KMS-11 (cell line): Measurements from ENCODE around the gene SASH1.

Experiments
- H2AFZ ChIP-seq: fragments of 200-600 bp; sonication (generic); 2 replicates; pipeline ENCODE4 v1.6.1; 2016; ENCODE audit warnings: antibody characterized with exemption, mixed run types, low read depth
- H3K27ac ChIP-seq: fragments of 200-600 bp; sonication (generic); 2 replicates; pipeline ENCODE4 v1.6.1; 2016; ENCODE audit warnings: mild to moderate bottlenecking, mixed run types
- H3K27me3 ChIP-seq: fragments of 200-600 bp; sonication (generic); 2 replicates; pipeline ENCODE4 v1.6.1; 2017; ENCODE audit warnings: mild to moderate bottlenecking, low read depth, mixed run types, moderate library complexity; ENCODE audit not compliant: insufficient read depth
- H3K36me3 ChIP-seq: fragments of 200-600 bp; sonication (generic); 2 replicates; pipeline ENCODE4 v1.6.1; 2017; ENCODE audit warnings: mild to moderate bottlenecking, mixed run types; ENCODE audit not compliant: insufficient read depth
- H3K4me1 ChIP-seq: fragments of 200-600 bp; sonication (generic); 2 replicates; pipeline ENCODE4 v1.6.1; 2016; ENCODE audit warnings: mild to moderate bottlenecking, low read depth, mixed run types; ENCODE audit not compliant: poor library complexity, severe bottlenecking
- H3K4me2 ChIP-seq: fragments of 200-600 bp; sonication (generic); 2 replicates; pipeline ENCODE4 v1.7.0; 2016; ENCODE audit warnings: mild to moderate bottlenecking, mixed run types
- H3K4me3 ChIP-seq: fragments of 200-600 bp; sonication (generic); IDR thresholded peaks from 2 replicates; pipeline ENCODE4 v1.6.1; 2017; ENCODE audit warnings: low read depth, low read length, mixed read lengths; ENCODE audit not compliant: insufficient read depth
- H3K79me2 ChIP-seq: fragments of 200-600 bp; sonication (generic); 2 replicates; pipeline ENCODE4 v1.6.1; 2016; ENCODE audit warnings: low read depth, mixed run types; ENCODE audit not compliant: insufficient read depth
- H3K9ac ChIP-seq: fragments of 200-600 bp; sonication (generic); 2 replicates; pipeline ENCODE4 v1.6.1; 2016; ENCODE audit warnings: mild to moderate bottlenecking, mixed run types
- H4K20me1 ChIP-seq: fragments of 200-600 bp; sonication (generic); 2 replicates; pipeline ENCODE4 v1.6.1; 2016; ENCODE audit warnings: mild to moderate bottlenecking, mixed run types; ENCODE audit not compliant: insufficient read depth
- TF ChIP-seq, protein P1 (sequence below): fragments of 200-600 bp; sonication (generic); conservative IDR thresholded peaks from 2 replicates; pipeline ENCODE4 v1.6.1; 2017; ENCODE audit warnings: low read depth, mild to moderate bottlenecking, antibody characterized with exemption, low read length, moderate library complexity, mixed read lengths

SASH1 gene

DNA sequence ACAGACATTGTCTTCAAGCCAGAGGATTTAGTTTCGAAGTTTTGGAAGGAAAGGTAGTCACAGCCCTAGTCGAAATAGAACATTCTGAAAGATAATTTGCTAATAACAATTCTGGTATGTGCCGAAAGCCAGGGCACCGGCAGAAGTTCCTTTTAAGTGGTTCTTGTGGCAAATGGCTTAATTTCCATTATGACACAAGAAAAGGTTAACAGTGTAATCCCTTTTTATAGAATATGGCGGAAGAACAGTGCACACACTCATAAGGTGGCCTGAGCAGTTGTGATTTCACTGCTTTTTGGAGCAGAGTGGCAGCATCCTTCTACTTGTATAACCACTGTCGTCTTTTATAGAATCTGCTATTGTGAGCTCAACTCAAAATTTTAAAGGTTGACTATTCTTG lies 152.4 kb downstream of the SASH1 start:
- no peak overlapping the region for H2AFZ ChIP-seq
- no peaks in the 10 kb centered on the region for H3K36me3 ChIP-seq
- no peaks in the 10 kb centered on the region for H3K4me1 ChIP-seq
- H3K9ac ChIP-seq: no peak overlapping the region
- H3K4me3 ChIP-seq: no peak overlapping the region
- no peak overlapping the region for H3K4me2 ChIP-seq
- no peaks in the 10 kb centered on the region for H3K27me3 ChIP-seq
- H4K20me1 ChIP-seq: no peaks in the 10 kb centered on the region
- TF ChIP-seq, protein P1, sequence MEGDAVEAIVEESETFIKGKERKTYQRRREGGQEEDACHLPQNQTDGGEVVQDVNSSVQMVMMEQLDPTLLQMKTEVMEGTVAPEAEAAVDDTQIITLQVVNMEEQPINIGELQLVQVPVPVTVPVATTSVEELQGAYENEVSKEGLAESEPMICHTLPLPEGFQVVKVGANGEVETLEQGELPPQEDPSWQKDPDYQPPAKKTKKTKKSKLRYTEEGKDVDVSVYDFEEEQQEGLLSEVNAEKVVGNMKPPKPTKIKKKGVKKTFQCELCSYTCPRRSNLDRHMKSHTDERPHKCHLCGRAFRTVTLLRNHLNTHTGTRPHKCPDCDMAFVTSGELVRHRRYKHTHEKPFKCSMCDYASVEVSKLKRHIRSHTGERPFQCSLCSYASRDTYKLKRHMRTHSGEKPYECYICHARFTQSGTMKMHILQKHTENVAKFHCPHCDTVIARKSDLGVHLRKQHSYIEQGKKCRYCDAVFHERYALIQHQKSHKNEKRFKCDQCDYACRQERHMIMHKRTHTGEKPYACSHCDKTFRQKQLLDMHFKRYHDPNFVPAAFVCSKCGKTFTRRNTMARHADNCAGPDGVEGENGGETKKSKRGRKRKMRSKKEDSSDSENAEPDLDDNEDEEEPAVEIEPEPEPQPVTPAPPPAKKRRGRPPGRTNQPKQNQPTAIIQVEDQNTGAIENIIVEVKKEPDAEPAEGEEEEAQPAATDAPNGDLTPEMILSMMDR: no peak
- no peak overlapping the region for H3K27ac ChIP-seq
- no peaks in the 10 kb centered on the region for H3K79me2 ChIP-seq

DNA sequence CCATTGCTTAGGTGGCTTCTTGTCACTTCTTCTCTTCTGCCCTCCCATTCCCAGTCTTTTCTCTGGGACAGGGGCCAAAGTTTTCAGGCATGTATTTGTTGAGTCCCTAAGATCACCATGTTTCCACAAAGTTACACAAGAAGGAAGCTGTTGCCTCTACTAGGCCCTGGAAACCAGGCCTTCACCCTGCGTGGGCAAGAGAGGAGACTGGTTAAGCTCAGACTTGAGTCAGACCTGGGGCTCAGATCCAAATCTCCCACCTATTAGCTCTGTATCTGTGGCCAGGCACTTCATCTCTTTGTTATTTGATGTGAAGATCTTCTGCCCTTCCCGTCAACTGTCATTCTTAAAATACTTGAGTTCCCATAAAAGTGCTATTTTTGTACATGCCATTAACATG lies 154.6 kb downstream of the SASH1 start:
- Histone ChIP-seq H3K36me3 (no peaks in the 10 kb centered on the region), H3K9ac (no peak overlapping the region), H3K4me1 (no peaks in the 10 kb centered on the region), H4K20me1 (no peaks in the 10 kb centered on the region), H3K4me3 (no peak overlapping the region), H2AFZ (no peak overlapping the region), H3K79me2 (no peaks in the 10 kb centered on the region), H3K27ac (no peak overlapping the region), H3K27me3 (no peaks in the 10 kb centered on the region), H3K4me2 (no peak overlapping the region)
- TF ChIP-seq, protein P1: no peak

DNA sequence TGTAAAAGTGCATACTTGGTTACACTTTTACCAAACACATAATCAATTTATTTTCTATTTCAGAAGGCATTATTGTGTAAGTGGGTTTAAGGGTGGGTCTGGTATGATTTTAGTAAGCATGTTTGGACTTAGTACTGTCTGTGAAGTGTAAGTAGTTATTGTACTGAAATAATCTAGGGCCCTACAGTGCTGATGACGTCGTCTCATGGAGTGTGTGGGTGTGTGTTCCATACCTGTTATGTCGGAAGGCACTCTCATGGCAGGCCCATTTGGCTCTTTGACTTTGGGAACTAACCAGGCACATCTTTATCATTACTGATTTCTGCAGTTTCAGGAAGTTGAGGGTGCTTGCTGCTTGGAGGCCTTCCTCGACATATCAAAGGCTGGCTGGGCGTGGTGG lies 155.1 kb downstream of the SASH1 start:
- Histone ChIP-seq H3K27me3 (no peaks in the 10 kb centered on the region), H3K36me3 (no peaks in the 10 kb centered on the region), H4K20me1 (no peaks in the 10 kb centered on the region), H3K4me1 (no peaks in the 10 kb centered on the region), H2AFZ (no peak overlapping the region), H3K9ac (no peak overlapping the region), H3K79me2 (no peaks in the 10 kb centered on the region), H3K4me3 (no peak overlapping the region), H3K4me2 (no peak overlapping the region), H3K27ac (no peak overlapping the region)
- TF ChIP-seq, protein P1: no peak

DNA sequence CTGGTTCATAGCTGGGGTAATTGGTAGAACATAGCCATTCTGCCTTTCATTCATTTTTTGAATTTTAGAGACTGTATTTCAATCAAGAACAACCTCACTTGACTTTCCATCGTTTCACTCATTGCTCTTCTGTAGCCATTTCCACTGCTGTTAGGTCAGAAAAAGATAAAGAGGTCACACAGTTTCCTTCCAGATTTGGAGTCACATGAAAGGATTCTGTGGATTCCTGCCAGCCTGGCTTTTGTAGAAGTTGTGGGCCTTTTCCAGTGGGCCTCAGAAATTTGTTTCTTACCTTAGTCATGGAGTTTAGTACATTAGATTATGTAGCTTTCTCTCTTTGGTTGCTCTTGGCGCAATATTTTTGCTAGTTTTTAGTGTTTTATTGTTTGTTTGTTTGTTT lies 157.8 kb downstream of the SASH1 start:
- TF ChIP-seq, protein P1: no peak
- H3K27me3 ChIP-seq: no peaks in the 10 kb centered on the region
- no peaks in the 10 kb centered on the region for H4K20me1 ChIP-seq
- H2AFZ ChIP-seq: no peak overlapping the region
- no peak overlapping the region for H3K4me2 ChIP-seq
- H3K4me1 ChIP-seq: no peaks in the 10 kb centered on the region
- no peak overlapping the region for H3K4me3 ChIP-seq
- no peaks in the 10 kb centered on the region for H3K79me2 ChIP-seq
- H3K27ac ChIP-seq: no peak overlapping the region
- H3K36me3 ChIP-seq: no peaks in the 10 kb centered on the region
- H3K9ac ChIP-seq: no peak overlapping the region
